Bronchial epithelial cell (primary cell): ENCODE measurements around the gene EML4. TPM values are rescaled to one million over a fixed set of nuclear protein-coding genes. Genes with fewer than 3 reads are reported as not detected.

ENCODE experiments used
- DNase-seq: peaks from one replicate; pipeline ENCODE4 v3.0.0-alpha.2; 2010; ENCODE audit warnings: low read depth
- FAIRE-seq: peaks from 2 replicates; lab custom pipeline; 2011; peaks lifted over from hg19 to GRCh38; lab: Jason Lieb, UNC
- H3K27me3 ChIP-seq: 2 replicates; pipeline ENCODE4 v1.5.1; 2011; ENCODE audit warnings: low read length; ENCODE audit not compliant: control insufficient read depth, insufficient read depth
- H3K36me3 ChIP-seq: 2 replicates; pipeline ENCODE4 v1.5.1; 2011; ENCODE audit warnings: low read length; ENCODE audit not compliant: control insufficient read depth, insufficient read depth
- H3K4me3 ChIP-seq: 2 replicates; pipeline ENCODE4 v1.5.1; 2011; ENCODE audit warnings: mild to moderate bottlenecking, low read depth, low read length, control low read depth
- total RNA-seq: library from RNA; depleted of rRNA; stranded (reverse); fragments of >200 nt; gene quantifications from 2 replicates; pipeline ENCODE4 v1.2.1, GENCODE V29; 2014
- TF ChIP-seq, protein P1 (sequence below): IDR thresholded peaks from 2 replicates; pipeline ENCODE4 v1.5.1; 2011; ENCODE audit warnings: mild to moderate bottlenecking, moderate library complexity, low read length, control low read depth, inconsistent platforms; ENCODE audit not compliant: insufficient read depth, severe bottlenecking

The EML4 gene
- total RNA-seq, 1 donor from 2014 or later: 26.3 TPM

DNA sequence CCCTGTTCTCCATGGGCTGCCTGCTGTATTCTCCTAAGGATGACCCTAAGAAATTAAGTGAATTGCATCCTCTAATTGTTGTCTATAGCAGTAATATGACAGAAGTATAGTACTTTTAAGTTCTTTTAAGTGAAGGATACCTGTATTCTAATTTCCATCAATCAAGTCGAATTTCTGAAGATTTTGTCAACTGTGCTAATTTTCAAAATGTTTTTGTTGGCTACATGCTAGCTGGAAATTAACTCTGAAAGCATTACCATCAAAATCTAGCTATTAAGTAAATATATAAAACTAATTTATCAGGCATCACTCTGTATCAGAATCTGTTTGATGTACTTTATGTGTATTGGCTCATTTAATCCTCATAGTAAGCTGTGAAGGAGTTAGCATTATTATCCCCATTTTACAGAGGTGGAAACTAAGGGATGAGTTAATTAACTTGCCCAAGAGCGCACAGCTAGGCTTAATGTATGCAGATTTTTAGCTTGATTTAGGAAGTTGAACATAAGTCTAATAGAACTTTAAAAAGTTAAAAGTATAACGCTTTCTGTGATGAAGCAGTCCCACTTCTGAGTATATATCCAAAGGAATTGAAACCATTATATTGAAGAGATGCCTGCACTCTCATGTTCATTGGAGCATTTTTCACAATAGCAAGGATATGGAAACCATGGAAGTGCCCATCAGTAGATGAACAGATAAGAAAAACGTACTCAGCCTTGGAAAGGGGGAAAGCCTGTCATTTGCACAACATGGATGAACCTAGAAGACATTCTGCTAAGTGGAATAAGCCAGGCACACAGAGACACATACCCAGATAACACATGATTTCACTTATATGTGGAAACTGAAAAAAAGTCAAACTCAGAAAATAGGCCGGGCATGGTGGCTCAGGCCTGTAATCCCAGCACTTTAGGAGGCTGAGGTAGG is 32.0 kb downstream of the EML4 start:
- DNase-seq: no peak
- H3K27me3 ChIP-seq: no peaks in the 10 kb centered on the region
- H3K4me3 ChIP-seq: no peak overlapping the region
- TF ChIP-seq, protein P1, sequence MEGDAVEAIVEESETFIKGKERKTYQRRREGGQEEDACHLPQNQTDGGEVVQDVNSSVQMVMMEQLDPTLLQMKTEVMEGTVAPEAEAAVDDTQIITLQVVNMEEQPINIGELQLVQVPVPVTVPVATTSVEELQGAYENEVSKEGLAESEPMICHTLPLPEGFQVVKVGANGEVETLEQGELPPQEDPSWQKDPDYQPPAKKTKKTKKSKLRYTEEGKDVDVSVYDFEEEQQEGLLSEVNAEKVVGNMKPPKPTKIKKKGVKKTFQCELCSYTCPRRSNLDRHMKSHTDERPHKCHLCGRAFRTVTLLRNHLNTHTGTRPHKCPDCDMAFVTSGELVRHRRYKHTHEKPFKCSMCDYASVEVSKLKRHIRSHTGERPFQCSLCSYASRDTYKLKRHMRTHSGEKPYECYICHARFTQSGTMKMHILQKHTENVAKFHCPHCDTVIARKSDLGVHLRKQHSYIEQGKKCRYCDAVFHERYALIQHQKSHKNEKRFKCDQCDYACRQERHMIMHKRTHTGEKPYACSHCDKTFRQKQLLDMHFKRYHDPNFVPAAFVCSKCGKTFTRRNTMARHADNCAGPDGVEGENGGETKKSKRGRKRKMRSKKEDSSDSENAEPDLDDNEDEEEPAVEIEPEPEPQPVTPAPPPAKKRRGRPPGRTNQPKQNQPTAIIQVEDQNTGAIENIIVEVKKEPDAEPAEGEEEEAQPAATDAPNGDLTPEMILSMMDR: no peak
- H3K36me3 ChIP-seq: no peaks in the 10 kb centered on the region
- FAIRE-seq: no peak

DNA sequence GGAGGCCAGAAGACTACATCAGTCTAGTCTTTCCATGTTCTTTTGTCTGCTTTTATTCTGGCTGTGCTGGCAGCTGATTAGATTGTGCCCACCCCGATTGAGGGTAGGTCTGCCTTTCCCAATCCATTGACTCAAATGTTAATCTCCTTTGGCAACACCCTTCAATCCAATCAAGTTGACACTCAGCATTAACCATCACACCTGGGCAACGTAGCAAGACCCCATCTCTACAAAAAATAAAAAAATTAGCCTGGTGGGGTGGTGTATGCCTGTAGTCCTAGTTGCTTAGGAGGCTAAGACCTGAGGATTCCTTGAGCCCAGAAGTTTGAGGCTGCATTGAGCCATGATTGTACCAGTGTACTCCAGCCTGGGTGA is 33.5 kb downstream of the EML4 start:
- Histone ChIP-seq H3K4me3 (no peak overlapping the region), H3K36me3 (no peaks in the 10 kb centered on the region), H3K27me3 (no peaks in the 10 kb centered on the region)
- DNase-seq: no peak
- no peak for FAIRE-seq
- TF ChIP-seq, protein P1: no peak

GRCh38 chr2:42203792-42204191 is 34.6 kb downstream of the EML4 start:
- H3K36me3 ChIP-seq: no peaks in the 10 kb centered on the region
- no peak for DNase-seq
- no peaks in the 10 kb centered on the region for H3K27me3 ChIP-seq
- TF ChIP-seq, protein P1: no peak
- no peak for FAIRE-seq
- H3K4me3 ChIP-seq: no peak overlapping the region

DNA sequence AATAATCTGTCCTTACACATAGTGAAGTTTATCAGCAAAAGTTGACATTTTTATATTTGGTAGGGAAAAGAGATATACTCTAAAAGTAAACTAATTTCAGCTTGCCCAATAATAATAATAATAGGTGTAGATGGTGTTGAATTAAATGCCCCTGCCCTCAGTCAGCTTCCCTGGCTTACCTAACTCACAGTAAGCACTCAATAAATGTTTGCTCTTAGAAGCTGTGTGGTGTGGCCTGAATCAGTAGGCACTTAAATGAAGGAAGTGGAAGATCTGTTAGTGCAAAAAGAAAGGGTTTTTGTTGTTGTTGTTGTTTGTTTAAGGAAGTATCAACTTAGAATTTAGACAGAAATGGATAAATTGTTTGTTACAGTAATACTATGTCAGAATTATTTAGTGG is 36.2 kb downstream of the EML4 start:
- FAIRE-seq (no peak), DNase-seq (no peak)
- Histone ChIP-seq H3K36me3 (no peaks in the 10 kb centered on the region), H3K4me3 (no peak overlapping the region), H3K27me3 (no peaks in the 10 kb centered on the region)
- TF ChIP-seq, protein P1: no peak

DNA sequence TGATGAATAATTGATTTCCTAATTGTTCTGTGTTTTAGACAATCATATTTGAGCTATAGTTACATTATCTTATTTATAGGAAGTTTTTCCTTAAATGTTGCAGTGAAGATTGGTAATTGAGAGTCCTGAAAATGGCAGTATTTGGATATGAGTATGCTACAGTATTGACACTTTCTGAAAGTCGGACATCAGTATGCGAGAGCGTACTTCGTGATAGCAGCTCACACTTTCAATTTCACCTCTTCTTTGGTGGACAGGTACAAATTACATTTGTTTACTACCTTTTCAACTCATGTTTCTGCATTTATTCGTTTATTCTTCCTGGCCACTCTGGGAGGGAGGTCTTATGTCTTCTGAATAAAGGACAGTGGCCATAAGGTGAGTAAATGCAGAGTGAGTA is 38.7 kb downstream of the EML4 start:
- no peak for FAIRE-seq
- DNase-seq: no peak
- Histone ChIP-seq H3K27me3 (no peaks in the 10 kb centered on the region), H3K4me3 (no peak overlapping the region), H3K36me3 (no peaks in the 10 kb centered on the region)
- TF ChIP-seq, protein P1: no peak
